ENCODE results near the gene JPH3.

The JPH3 gene

GRCh38 chr16:87628246-87628923, 26.1 kb downstream of the JPH3 start:
- no peak for DNase-seq

GRCh38 chr16:87628940-87629339, 26.6 kb downstream of the JPH3 start:
- DNase-seq: no peak

GRCh38 chr16:87631067-87631466, 28.8 kb downstream of the JPH3 start:
- no peak for DNase-seq

GRCh38 chr16:87634411-87634810, 32.1 kb downstream of the JPH3 start:
- no peak for DNase-seq

- peak; percentile 1 for DNase-seq
Observed at GRCh38 chr16:87635541-87636049, 33.3 kb downstream of the JPH3 start.

GRCh38 chr16:87636050-87636684, 33.9 kb downstream of the JPH3 start:
- DNase-seq: peak; percentile 1

- no peak for DNase-seq
Observed at GRCh38 chr16:87636741-87637140, 34.4 kb downstream of the JPH3 start.

GRCh38 chr16:87637357-87637756, 35.0 kb downstream of the JPH3 start:
- no peak for DNase-seq

- no peak for DNase-seq
Observed at GRCh38 chr16:87638736-87639135, 36.4 kb downstream of the JPH3 start.

GRCh38 chr16:87641721-87642120, 39.4 kb downstream of the JPH3 start:
- DNase-seq: no peak

GRCh38 chr16:87642491-87642890, 40.2 kb downstream of the JPH3 start:
- no peak for DNase-seq

- no peak for DNase-seq
Observed at GRCh38 chr16:87644186-87644585, 41.9 kb downstream of the JPH3 start.

- DNase-seq: no peak
Observed at GRCh38 chr16:87644596-87644995, 42.3 kb downstream of the JPH3 start.

GRCh38 chr16:87645802-87646201, 43.5 kb downstream of the JPH3 start:
- DNase-seq: no peak

- DNase-seq: no peak
Observed at GRCh38 chr16:87647431-87648185, 45.3 kb downstream of the JPH3 start.

GRCh38 chr16:87648236-87648635, 45.9 kb downstream of the JPH3 start:
- DNase-seq: no peak

GRCh38 chr16:87648698-87649487, 46.6 kb downstream of the JPH3 start:
- no peak for DNase-seq

GRCh38 chr16:87652386-87652785, 50.1 kb downstream of the JPH3 start:
- no peak for DNase-seq

- DNase-seq: no peak
Observed at GRCh38 chr16:87652799-87653198, 50.5 kb downstream of the JPH3 start.

- no peak for DNase-seq
Observed at GRCh38 chr16:87653234-87653633, 50.9 kb downstream of the JPH3 start.

GRCh38 chr16:87654826-87655225, 52.5 kb downstream of the JPH3 start:
- DNase-seq: no peak

GRCh38 chr16:87656328-87656727, 54.0 kb downstream of the JPH3 start:
- no peak for DNase-seq

- no peak for DNase-seq
Observed at GRCh38 chr16:87657621-87658192, 55.4 kb downstream of the JPH3 start.
